ENCODE results near the gene SPACA6.
A peak's percentile ranks its signal among the peaks of the same experiment; 100 is the strongest.
"Not testable (repeated sequence)": the region's sequence is repeated elsewhere in the genome, so short reads cannot be mapped to it uniquely, and the experiment has no call there.

Gene SPACA6

GRCh38 chr19:51693260-51693659, at the start of gene SPACA6:
TSS of gene SPACA6 (plus strand) at chr19:51693330. CDS start at chr19:51693527, 197 bp downstream.
- DNase-seq = no peak

GRCh38 chr19:51644636-51645271, 48.4 kb upstream of the SPACA6 start:
- DNase-seq = no peak

DNA sequence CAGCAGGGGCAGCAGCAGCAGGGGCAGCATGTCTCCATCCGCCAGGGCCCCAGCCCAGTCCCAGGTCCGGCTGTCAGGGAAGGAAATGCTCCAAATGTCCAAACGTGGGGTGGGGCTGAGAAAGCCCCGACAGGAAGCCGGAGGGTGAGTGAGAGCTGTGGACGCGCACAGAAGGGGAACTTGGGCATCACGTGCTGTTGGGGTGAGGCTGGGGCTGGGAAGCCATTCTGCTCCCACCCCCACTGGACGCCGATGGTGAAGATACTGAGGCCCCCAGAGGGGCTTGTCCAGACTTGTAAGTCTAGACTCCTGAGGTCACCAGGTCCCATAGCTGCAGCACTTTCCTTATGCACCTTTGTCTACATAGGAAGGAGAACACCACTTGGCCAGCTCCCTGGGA, 46.4 kb upstream of the SPACA6 start, which contains the start of gene SIGLEC14:
Gene SIGLEC14 (minus strand): TSS at position 96 of the 400 bp plus-strand sequence. CDS start 66 bp downstream, at position 30.
- not testable (repeated sequence) for DNase-seq

- DNase-seq = no peak
Measured at GRCh38 chr19:51647318-51647717, 45.8 kb upstream of the SPACA6 start.

DNA sequence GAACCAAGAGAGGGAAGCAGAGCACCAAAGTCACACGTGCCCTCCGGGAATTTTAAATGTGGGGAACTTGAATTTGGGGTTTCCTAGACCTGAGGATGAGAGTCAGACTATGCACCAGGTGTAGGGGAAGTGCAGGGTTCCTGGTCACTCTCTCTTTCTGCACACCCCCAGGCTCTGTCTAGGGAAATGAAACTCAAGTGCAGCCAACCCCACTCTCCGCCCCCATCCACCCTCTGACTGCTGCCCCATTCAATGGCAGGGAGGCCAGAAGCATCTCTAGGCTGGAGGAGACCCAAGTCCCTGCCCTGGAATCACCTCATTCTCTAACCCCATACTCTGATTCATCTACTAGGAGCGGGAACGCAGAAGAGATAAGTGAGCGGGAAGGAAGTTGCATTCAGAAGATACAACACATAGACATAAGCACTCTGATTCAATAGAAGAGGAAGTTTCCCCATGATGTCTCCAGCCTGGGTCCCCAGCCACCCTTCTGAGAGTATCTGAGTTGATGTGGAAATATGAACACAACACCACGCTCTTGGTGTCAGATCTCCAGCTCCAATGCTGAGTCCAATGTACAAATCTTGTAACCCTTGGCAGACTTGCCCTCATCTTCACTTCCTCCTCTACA, 41.8 kb upstream of the SPACA6 start:
- peak; percentile 71 to 73 for DNase-seq

GRCh38 chr19:51652266-51652665, 40.9 kb upstream of the SPACA6 start:
- no peak for DNase-seq

DNA sequence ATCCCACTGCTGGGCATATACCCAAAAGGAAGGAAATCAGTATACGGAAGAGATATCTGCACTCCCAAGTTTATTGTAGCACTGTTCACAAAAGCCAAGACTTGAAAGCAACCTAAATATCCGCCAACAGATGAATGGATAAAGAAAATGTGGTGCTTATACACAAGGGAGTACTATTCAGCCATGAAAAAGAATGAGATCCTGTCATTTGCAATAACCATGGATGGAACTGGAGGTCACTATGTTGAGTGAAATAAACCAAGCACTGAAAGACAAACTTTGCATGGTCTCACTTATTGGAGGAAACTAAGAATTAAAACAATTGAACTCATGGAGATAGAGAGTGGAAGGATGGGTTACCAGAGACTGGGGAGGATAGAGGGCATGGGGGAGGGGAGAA, 40.0 kb upstream of the SPACA6 start:
- no peak for DNase-seq

- peak; percentile 74 to 80 for DNase-seq
Measured at GRCh38 chr19:51654783-51655182, 38.3 kb upstream of the SPACA6 start.

DNA sequence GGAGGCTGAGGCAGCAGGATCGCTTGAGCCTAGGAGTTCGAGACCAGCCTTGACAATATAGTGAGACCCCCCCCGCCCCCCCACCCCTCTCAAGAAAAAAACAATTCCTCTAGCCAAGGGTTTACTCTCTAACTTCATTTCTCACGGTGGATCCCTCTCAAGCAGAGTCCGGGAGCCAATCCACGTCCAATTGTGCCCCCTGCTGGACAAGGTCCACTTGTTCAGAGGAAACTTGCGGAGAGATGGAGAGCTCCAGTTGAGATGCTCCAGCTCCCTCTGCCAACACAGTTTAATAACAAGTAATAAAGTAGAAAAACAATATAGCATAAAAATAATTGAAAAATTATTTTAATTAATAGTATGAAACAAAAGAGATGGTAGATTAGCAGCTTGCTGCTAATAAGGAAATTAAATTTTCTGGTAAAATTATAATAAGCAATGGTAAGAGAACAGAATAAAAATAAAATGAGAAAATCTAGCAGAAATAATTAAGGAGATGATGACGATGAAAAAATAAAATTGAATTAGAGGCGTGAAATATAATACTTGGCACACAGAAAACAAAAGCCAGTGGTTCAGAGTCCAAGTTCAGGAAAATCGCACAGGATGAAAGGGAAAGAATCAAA, 32.0 kb upstream of the SPACA6 start:
- DNase-seq = peak; percentile 74 to 77

DNA sequence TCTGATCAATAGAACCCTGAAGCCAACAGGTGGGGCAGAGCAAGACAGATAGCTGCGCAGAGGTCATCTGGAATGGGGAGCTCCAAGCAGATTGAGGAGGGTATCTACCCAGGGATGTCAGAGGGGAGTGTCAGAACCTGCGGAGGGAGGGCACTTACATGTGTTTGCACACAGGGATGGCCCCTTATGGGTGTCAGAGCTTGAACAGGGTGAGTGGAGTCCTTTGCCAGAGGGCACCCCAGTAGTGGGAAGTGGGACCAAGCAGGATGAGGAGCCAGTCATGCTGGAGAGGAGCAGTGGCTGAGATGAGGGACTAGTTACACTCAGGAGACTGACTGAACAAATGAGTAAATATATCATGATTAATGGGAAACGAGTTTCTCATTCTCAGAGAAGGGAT, 29.5 kb upstream of the SPACA6 start:
- DNase-seq = no peak

GRCh38 chr19:51664131-51664530, 29.0 kb upstream of the SPACA6 start:
- no peak for DNase-seq

- no peak for DNase-seq
Measured at GRCh38 chr19:51664997-51665396, 28.1 kb upstream of the SPACA6 start.

GRCh38 chr19:51668216-51668615, 24.9 kb upstream of the SPACA6 start:
- DNase-seq = no peak

DNA sequence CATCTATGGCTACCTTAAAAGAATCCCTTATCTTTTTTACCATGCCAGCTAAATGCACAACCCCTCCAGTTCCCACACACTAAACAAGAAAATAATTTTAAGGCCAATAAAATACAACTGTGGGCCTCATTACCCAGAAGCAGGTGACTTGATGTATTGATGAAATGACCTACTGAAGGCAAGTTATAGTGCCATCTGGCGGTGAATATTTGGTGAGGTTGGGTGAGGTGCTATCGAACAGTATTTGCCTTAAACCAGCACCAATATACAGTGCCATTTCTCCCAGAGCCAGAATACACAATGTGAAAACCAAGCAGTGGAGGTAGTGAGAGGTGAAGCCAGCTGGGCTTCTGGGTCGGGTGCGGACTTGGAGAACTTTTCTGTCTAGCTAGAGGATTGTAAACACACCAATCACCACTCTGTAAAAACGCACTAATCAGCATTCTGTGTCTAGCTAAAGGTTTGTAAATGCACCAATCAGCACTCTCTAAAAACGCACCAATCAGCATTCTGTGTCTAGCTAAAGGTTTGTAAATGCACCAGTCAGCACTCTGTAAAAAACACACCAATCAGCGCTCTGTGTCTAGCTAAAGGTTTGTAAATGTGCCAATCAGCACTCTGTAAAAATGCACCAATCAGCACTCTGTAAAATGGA, 17.1 kb upstream of the SPACA6 start:
- peak; percentile 27 to 42 for DNase-seq

GRCh38 chr19:51676566-51677083, 16.5 kb upstream of the SPACA6 start:
- no peak for DNase-seq

- no peak for DNase-seq
Measured at GRCh38 chr19:51680474-51680873, 12.7 kb upstream of the SPACA6 start.

- DNase-seq = no peak
Measured at GRCh38 chr19:51681286-51681941, 11.7 kb upstream of the SPACA6 start.

- no peak for DNase-seq
Measured at GRCh38 chr19:51686171-51686570, 7.0 kb upstream of the SPACA6 start.

- DNase-seq = peak; percentile 21 to 31
Measured at GRCh38 chr19:51687791-51688670, 5.1 kb upstream of the SPACA6 start.

GRCh38 chr19:51688671-51689571, 4.2 kb upstream of the SPACA6 start:
- DNase-seq = peak; percentile 68 to 77

Measured in Kasumi-1 (cell line).